NCI-H128 (cell line): Measurements from ENCODE around the gene PACSIN2.

Experiments used
- DNase-seq: peaks from one replicate; lab custom pipeline; 2025; ENCODE audit not compliant: unreplicated experiment; lab: John Stamatoyannopoulos, UW

PACSIN2 gene

GRCh38 chr22:42866100-42866499, 148.8 kb downstream of the PACSIN2 start:
- no peak for DNase-seq

- DNase-seq: no peak
Measured at GRCh38 chr22:42865536-42865935, 149.4 kb downstream of the PACSIN2 start.

DNA sequence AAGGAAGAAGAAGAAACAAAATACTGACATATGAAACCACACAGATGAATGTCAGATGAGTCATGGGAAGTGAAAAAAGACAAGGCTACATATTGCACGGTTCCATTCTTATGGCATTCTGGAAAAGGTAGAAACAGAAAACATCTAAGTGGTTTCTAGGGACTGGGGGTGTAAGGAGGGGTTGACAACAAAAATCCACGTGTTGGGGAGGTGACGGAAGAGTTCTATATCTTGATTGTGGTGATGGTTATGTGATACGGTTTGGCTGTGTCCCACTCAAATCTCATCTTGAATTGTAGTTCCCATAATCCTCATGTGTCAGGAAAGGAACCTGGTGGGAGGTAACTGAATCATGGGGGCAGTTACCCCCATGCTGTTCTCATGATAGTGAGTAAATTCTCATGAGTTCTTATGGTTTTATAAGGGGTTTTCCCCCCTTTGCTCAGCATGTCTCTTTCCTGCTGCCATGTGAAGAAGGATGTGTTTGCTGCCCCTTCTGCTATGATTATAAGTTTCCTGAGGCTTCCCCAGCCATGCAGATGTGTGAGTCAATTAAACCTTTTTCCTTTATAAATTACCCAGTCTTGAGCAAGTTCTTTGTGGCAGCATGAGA, 151.5 kb downstream of the PACSIN2 start:
- no peak for DNase-seq

DNA sequence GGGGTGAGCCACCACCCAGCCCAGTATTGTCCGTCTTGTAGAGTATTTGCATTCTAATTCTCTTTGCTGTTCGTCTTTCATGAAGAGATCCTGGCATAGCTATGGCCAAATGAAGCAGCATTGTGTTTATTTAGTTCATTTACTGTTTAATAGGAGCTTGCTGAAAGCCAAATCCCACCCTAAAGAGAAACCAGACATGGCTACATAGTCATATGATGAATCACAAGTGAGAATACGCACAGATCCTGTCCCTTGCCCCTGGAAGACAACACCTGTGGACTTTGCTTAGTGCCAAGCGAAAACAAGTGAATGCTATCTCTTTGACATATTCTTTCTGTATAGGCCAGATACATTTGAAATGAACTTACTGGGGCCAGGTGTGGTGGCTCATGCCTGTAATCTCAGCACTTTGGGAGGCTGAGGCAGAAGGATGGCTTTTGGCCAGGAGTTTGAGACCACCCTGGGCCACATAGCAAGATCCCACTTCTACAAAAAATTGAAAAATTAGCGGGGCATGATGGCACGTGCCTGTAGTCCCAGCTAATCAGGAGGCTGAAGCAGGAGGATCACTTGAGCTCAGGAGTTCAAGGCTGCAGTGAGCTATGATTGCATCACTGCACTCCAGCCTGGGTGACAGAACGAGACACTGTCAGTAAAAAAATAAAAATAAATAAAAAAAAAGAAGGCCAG, 152.8 kb downstream of the PACSIN2 start:
- no peak for DNase-seq

DNA sequence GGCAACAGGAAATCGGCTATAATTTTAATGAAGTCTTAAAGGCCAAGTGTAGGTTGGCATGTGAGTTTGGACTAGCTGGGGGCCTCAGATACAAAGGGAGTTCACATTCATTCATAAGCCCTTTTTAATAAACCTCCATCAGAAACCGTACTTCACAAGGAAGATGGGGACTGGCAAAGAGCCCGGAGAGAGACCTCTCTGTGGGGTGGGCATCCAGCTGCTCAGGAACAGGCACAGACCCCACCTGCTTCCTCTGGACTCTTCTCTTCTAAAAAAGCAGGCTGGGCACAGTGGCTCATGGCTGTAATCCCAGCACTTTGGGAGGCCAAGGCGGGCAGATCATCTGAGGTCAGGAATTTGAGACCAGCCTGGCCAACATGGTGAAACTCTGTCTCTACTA, 154.0 kb downstream of the PACSIN2 start:
- DNase-seq: no peak

GRCh38 chr22:42857845-42858481, 157.0 kb downstream of the PACSIN2 start:
- no peak for DNase-seq

GRCh38 chr22:42856865-42857704, 157.9 kb downstream of the PACSIN2 start, which contains the start of gene ARFGAP3:
Gene ARFGAP3 (minus strand): TSS chr22:42857273. CDS start chr22:42857182, 91 bp downstream.
- peak; percentile 42 for DNase-seq

- no peak for DNase-seq
Measured at GRCh38 chr22:42856179-42856864, 158.6 kb downstream of the PACSIN2 start.

GRCh38 chr22:42855721-42856120, 159.2 kb downstream of the PACSIN2 start:
- no peak for DNase-seq

- DNase-seq: no peak
Measured at GRCh38 chr22:42855211-42855610, 159.7 kb downstream of the PACSIN2 start.

DNA sequence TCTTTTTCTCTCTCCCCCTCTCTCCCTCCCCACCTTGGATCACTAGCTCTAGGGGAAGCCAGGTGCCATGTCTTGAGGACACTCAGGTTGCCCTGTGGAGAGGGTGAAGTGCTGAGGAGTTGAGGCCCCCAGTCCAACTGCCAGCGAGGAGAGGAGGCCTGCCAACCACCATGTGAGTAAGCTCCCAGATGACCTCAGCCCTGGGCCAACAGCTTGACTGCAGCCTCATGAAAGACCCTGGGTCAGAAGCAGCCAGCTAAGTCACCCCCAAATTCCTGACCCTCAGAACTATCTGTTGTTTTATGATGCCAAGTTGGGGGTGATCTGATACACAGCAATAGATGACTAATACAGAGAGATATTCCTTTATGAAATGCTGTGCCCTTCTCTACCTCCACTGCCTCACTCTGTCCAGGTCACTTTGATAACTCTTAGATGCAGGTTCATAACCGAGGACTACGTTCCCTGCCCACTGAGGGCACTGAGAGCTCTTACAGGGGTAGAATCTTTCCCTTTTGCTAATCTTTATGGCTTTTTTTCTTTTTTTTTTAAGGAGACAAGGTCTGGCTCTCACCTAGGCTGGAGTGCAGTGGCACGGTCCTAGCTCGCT, 165.9 kb downstream of the PACSIN2 start:
- no peak for DNase-seq

- DNase-seq: no peak
Measured at GRCh38 chr22:42847110-42847509, 167.8 kb downstream of the PACSIN2 start.

GRCh38 chr22:42844756-42845155, 170.2 kb downstream of the PACSIN2 start:
- DNase-seq: no peak

DNA sequence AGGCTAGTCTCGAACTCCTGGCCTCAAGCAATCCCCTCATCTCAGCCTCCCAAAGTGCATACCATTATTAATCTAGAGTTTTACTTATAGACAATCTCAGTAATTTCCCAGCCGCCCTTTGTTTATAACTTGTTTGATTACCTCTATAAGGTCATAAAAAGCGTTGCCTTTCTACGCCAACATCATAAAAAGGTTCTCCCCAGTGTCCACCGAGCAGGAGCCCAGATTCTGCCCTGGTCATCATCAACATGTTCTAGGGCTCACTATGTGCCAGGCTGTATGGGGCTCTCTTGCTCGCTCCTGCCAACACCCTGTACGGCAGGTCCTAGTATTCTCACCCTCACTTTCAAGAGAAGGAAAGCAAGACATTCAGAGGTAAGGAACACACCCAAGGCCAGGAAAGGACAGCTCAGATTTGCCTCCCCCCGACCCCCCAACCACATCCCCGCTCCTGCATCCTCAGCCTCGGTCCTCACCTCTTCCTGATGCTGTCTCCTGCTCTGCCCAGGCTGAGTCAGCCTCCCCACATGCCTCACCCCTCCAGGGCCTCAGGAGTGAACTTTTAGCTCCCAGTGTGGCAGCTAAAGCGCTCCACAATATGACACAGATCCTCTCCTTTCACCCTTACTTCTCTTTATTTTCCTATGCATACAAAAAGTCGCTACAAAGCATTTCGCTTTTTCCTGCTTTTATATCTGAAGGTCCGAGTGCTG, 172.1 kb downstream of the PACSIN2 start:
- no peak for DNase-seq

DNA sequence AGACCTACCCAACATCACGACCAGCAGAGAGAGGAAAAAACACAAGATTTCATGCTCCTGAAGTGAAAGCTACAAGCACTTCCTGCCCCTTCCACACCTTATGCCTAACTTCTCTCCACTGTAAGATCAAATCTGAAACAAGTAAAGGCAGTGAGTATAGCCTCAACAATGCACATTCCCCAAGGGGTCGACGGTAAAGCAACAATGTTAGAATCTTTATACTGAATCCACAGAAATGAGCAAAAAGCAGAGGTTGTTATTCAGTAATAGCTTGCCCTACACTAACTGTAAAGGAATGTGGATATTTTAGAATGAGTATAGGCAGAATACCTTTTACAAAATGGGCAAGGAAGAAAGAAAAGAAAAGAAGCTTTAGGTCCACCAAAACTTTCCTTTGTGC, 173.5 kb downstream of the PACSIN2 start:
- no peak for DNase-seq

DNA sequence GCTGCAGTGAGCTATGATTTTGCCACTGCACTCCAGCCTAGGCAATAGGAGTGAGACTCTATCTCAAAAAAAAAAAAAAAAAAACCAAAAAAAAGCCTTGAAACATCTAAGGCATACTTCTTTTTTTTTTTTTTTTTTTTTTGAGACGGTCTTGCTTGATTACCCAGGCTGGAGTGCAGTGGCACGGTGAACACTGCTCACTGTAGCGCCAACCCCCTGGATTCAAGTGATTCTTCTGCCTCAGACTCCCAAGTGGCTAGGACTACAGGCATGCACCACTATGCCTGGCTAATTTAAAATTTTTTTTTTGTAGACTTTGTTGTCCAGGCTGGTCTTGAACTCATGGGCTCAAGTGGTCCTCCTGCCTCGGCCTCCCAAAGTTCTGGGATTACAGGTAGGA, 177.4 kb downstream of the PACSIN2 start:
- DNase-seq: no peak

DNA sequence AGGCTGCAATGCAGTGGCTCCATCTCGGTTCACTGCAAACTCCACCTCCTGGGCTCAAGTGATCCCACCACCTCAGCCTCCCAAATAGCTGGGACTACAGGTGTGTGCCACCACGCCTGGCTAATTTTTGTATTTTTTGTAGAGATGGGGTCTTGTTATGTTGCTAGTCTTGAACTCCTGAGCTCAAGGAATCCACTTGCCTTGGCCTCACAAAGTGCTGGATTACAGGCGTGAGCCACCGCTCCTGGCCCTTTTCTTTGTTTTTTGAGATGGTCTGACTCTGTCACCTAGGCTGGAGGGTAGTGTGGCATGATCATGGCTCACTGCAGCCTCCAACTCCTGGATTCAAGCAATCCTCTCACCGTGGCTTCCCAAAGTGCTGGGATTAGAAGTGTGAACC, 178.9 kb downstream of the PACSIN2 start:
- DNase-seq: no peak

DNA sequence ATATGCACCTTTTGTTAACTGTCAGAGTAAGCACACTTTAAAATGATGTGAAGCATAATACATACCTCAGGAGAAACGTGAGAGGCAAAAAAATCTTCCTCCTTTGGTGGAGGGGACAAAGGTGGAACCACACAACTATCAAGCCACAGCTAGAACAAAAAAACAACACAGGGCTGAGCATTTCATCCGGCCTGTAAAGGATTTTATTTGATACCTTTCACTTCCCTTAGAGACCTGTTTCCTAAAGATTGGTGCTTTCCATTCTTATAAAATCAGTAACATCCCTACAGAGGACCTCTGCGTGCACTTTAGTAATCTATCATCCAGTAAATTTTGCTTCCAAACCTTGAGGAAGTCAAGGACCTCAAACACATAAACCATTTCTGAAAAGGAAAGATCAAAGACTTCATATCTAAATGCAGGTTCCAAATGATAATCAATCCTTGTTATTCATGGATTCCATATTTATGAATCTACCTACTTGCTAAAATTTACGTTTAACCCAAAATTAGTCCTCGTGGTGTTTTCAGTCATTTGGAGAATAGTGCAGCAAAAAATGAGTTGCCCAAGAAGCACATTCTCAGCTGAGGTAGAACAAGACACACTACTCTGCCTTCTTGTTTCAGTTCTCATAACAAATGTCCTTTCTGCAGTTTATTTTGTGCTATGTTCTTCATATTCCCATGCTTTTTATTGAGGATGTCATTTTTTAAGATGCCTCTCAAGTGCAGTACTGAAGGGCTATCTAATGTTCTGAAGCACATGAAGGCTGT, 180.6 kb downstream of the PACSIN2 start:
- DNase-seq: no peak

DNA sequence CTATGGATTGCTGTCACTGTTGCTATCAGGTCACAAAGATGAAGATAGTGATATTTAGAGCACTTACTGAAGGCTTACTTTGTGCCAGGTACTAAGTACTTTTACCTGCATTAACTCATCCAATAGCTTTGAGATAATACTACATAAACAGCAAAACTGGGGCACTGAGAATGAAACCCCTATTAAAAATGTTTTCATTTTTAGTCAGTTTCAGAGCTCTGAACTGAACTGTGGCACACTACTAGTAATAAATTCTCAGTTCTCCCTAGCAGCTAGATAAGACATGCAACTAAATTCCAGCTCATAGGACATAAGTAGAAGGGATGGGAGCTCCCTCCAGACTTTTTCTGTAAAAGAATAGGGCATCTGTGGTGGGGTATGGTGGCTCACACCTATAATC, 181.8 kb downstream of the PACSIN2 start:
- DNase-seq: no peak
